ENCODE results near the gene TCP10L. TPM values are rescaled to one million over a fixed set of nuclear protein-coding genes. Genes with fewer than 3 reads are reported as not detected.
"Not testable (repeated sequence)": the region's sequence is repeated elsewhere in the genome, so short reads cannot be mapped to it uniquely, and the experiment has no call there.

Gene TCP10L, protein sequence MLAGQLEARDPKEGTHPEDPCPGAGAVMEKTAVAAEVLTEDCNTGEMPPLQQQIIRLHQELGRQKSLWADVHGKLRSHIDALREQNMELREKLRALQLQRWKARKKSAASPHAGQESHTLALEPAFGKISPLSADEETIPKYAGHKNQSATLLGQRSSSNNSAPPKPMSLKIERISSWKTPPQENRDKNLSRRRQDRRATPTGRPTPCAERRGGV
- 1 to 10 TPM in 1 of 4 donors, under 1 TPM in 1, not detected in 2; 0.19 to 5.6 TPM for total RNA-seq

DNA sequence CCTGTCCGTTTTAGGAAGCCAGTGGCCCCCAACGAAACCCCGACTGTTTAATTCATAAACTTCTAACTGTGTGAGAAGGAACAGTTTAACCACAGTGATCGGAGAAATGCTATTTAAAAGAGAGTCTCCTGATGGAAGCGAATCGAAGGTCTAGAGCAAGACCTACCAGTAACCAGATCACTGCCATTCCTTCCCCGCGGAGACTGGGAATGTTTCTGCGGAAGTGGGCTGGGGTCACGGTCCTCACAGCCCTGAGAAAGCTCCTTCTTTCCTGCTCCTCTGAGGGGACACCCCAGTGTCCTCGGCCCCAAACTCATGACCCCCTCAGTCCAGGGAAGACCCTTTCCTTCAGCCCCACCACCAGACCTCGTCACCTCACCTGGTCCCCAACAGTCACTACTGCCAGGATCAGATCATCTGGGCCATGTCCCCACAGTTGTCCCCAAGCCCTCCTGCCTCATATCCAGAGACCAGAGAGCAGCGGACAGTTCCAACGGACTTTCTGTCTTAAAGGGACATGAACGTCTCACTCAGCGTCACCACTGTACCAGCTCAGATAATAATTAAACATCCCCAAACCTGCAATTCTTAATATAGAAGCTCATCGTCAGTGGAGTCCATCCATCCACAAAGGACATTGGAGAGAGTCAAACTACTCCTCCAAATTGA, at the start of gene TCP10L:
TSS of gene TCP10L (minus strand) at position 482 of the 669 bp plus-strand sequence. CDS start 1,219 bp downstream, outside the sequence.
- Histone ChIP-seq H3K27me3 (no peaks in the 10 kb centered on the region), H3K4me1 (no peaks in the 10 kb centered on the region), H3K36me3 (no peaks in the 10 kb centered on the region), H3K27ac (no peak within 1 kb of the TSS), H3K4me3 (no peak within 1 kb of the TSS), H3K9me3 (no peaks in the 10 kb centered on the region)
- TF ChIP-seq CTCF (IDR thresholded peaks at IDR 0.05) = no peak
- TF ChIP-seq POLR2A (IDR thresholded peaks at IDR 0.05) = no peak
- WGBS, 2 donors = 80 to 82% methylated on average over 17 of the region's 17 CpGs
- no peak for DNase-seq
- intact Hi-C loops (cut with DNase I) = no loop called here

DNA sequence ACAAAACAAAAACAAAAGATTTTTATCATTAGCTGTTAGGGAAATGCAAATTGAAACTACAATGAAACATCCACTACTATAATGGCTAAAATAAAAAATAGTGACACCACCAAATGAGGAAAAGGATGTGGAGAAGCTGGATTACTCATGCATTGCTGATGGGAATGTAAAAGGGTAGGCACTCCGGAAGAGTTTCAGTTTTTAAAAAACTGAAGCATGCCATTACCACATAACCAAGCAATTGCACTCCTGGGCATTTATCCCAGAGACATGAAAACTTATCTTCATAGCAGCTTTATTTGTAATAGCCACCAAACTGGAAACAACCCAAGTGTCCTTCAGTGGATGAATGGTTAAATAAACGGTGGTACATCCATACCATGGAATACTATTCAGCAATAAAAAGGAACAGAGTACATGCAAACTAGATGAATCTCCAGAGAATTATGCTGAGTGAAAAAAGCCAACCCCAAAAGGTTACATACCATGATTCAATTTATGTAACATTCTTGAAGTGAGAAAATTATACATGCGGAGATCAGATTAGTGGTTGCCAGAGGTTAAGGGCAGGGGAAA, 41.4 kb upstream of the TCP10L start:
- 92 to 95% methylated on average over 3 of the region's 3 CpGs for WGBS, 2 donors
- DNase-seq = no peak
- Histone ChIP-seq H3K27me3 (peaks cover 0 to 5% (median 0%) of the 10 kb centered on the region in 4 donors), H3K27ac (no peak overlapping the region), H3K4me1 (peaks cover 0 to 3% (median 0%) of the 10 kb centered on the region in 3 donors), H3K9me3 (no peaks in the 10 kb centered on the region), H3K4me3 (no peak overlapping the region), H3K36me3 (peaks cover 0 to 28% (median 7%) of the 10 kb centered on the region in 3 donors)
- intact Hi-C loops (cut with DNase I) = no loop called here
- TF ChIP-seq POLR2A (IDR thresholded peaks at IDR 0.05) (no peak), CTCF (IDR thresholded peaks at IDR 0.05) (no peak)

DNA sequence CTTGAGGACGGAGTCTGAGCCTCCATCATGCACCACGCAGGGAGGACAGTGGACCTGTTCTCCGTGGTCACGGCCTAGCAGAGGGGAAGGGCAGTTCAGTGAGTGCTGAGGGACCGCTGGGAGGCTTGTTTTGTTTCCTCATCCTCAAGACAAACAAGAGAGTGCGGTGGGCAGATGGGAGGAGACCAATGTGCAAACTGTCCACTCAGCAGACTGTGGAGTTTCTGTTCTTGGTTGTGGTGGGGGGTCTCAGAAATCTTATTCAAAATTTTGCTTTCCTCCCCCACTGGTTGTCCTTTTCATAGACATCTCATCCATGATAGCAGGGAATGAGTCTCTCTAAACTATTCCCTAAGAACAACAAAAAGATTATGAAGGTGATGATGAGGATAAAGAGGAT, 32.9 kb upstream of the TCP10L start:
- DNase-seq; H3K9me3 ChIP-seq; H3K36me3 ChIP-seq; intact Hi-C loops (cut with DNase I); H3K27ac ChIP-seq; H3K4me3 ChIP-seq; H3K4me1 ChIP-seq: not testable (repeated sequence)
- WGBS, 2 donors = 79 to 84% methylated on average over 4 of the region's 6 CpGs
- peaks cover 0 to 30% (median 0%) of the 10 kb centered on the region in 4 donors for H3K27me3 ChIP-seq

DNA sequence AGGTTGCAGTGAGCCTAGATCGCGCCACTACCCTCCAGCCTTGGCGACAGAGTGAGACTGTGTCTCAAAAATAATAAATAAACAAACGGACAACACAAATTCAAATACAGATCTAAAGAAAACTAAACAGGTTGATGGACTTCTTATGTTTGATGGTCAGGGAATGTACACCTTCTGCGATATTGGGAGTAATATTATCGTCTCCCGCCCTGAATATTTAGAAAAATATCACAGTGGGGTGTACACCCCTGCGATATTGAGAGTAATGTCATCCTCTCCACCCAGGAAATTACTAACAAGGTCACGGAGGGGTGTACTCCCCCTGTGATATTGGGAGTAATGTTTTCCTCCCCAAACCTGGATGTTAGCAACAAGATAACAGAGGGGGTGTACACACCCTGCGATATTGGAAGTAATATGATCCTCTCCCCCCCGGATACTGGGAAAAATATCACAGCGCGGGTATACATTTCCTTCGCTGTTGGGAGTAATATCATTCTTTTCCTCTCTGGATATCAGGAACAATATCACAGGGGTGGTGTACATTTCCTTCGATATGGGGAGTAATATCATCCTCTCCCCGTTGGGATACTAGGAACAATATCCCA, 28.2 kb upstream of the TCP10L start:
- H3K27ac ChIP-seq = peak overlapping the region; percentile 79 to 96 (median 95)
- WGBS, 2 donors = 67 to 74% methylated on average over 16 of the region's 16 CpGs
- H3K4me1 ChIP-seq = peaks cover 7 to 30% (median 12%) of the 10 kb centered on the region in 3 donors
- H3K36me3 ChIP-seq = peaks cover 0 to 13% (median 0%) of the 10 kb centered on the region in 3 donors
- DNase-seq = no peak
- H3K27me3 ChIP-seq = no peaks in the 10 kb centered on the region
- intact Hi-C loops (cut with DNase I) = no loop called here
- no peak for TF ChIP-seq CTCF (IDR thresholded peaks at IDR 0.05)
- TF ChIP-seq POLR2A (IDR thresholded peaks at IDR 0.05) = no peak
- no peaks in the 10 kb centered on the region for H3K9me3 ChIP-seq
- peak overlapping the region; percentile 67 to 98 (median 91) for H3K4me3 ChIP-seq

GRCh38 chr21:32612999-32613337, 27.6 kb upstream of the TCP10L start:
- intact Hi-C loops (cut with DNase I) = no loop called here
- no peaks in the 10 kb centered on the region for H3K27me3 ChIP-seq
- 1 to 3% methylated on average over 11 to 14 of the region's 15 CpGs for WGBS, 2 donors
- no peak for TF ChIP-seq CTCF (IDR thresholded peaks at IDR 0.05)
- TF ChIP-seq POLR2A (IDR thresholded peaks at IDR 0.05) = no peak
- peak overlapping the region; percentile 79 to 96 (median 95) for H3K27ac ChIP-seq
- DNase-seq = no peak
- H3K9me3 ChIP-seq = no peaks in the 10 kb centered on the region
- H3K36me3 ChIP-seq = peaks cover 0 to 19% (median 0%) of the 10 kb centered on the region in 3 donors
- peaks cover 7 to 30% (median 12%) of the 10 kb centered on the region in 3 donors for H3K4me1 ChIP-seq
- H3K4me3 ChIP-seq = peak overlapping the region; percentile 67 to 98 (median 91)

Measured in esophagus squamous epithelium (tissue), 5 donors.